AG09309 (cell line): Measurements from ENCODE around the gene HBD.

Source experiments
- DNase-seq: peaks from one replicate; pipeline ENCODE4 v3.0.0-alpha.2; 2010; ENCODE audit warnings: low read depth
- H3K4me3 ChIP-seq: 2 replicates; pipeline ENCODE4 v1.5.1; 2011; ENCODE audit warnings: mild to moderate bottlenecking, low read depth, low read length, moderate library complexity; ENCODE audit not compliant: control insufficient read depth
- CTCF ChIP-seq: IDR thresholded peaks from 2 replicates; pipeline ENCODE4 v1.5.1; 2011; ENCODE audit warnings: mild to moderate bottlenecking, low read depth, low read length, inconsistent platforms; ENCODE audit not compliant: insufficient read depth, control insufficient read depth; ENCODE audit errors: missing control alignments

Gene HBD

GRCh38 chr11:5279471-5280090 is 45.3 kb upstream of the HBD start:
- no peak for TF ChIP-seq CTCF
- no peak for DNase-seq

GRCh38 chr11:5277807-5278382 is 43.6 kb upstream of the HBD start:
- no peak for DNase-seq
- no peak for TF ChIP-seq CTCF
- H3K4me3 ChIP-seq = no peak overlapping the region

More at GRCh38 chr11:5279471-5280090, 45.3 kb upstream of the HBD start:
- no peak overlapping the region for H3K4me3 ChIP-seq

- no peak for TF ChIP-seq CTCF
- DNase-seq = no peak
- no peak overlapping the region for H3K4me3 ChIP-seq
Observed at GRCh38 chr11:5276697-5277096, 42.4 kb upstream of the HBD start.

- no peak for TF ChIP-seq CTCF
- no peak for DNase-seq
- H3K4me3 ChIP-seq = no peak overlapping the region
Observed at GRCh38 chr11:5275369-5276110, 41.3 kb upstream of the HBD start.

GRCh38 chr11:5274395-5274794 is 40.1 kb upstream of the HBD start:
- no peak overlapping the region for H3K4me3 ChIP-seq
- no peak for TF ChIP-seq CTCF
- DNase-seq = no peak

GRCh38 chr11:5272395-5273017 is 38.2 kb upstream of the HBD start:
- no peak for DNase-seq
- H3K4me3 ChIP-seq = no peak overlapping the region
- no peak for TF ChIP-seq CTCF
